Heart right ventricle (tissue), 16 donors: Measurements from ENCODE around the gene ASH1L. TPM values are rescaled to one million over a fixed set of nuclear protein-coding genes. Genes with fewer than 3 reads are reported as not detected.

ENCODE experiments used
- ATAC-seq, 8 donors: fragments of 200-7000 bp; cut with Tn5 transposase; one replicate each; pipeline ENCODE4 v1.9.1; 2020; ENCODE audit warnings: mild to moderate bottlenecking in 8 of 8, moderate library complexity in 8 of 8, moderate number of reproducible peaks in 1 of 8
- DNase-seq, 2 donors: peaks; one replicate each; pipeline ENCODE4 v3.0.0-alpha.2; 2020
- H3K27ac ChIP-seq, 10 donors: fragments of 200-600 bp; sonication (generic) in 2 of 10; one replicate each; pipeline versions ENCODE4 v1.5.0 to v1.8.0; 2020 to 2022; ENCODE audit warnings: mild to moderate bottlenecking in 3 of 10
- H3K27me3 ChIP-seq, 7 donors: fragments of 200-600 bp; one replicate each; pipeline ENCODE4 v1.8.0; 2021 to 2022; ENCODE audit warnings: mild to moderate bottlenecking in 2 of 7
- H3K36me3 ChIP-seq, 9 donors: fragments of 200-600 bp; sonication (generic) in 1 of 9; one replicate each; pipeline versions ENCODE4 v1.5.0 to v1.8.0; 2020 to 2022; ENCODE audit warnings: mild to moderate bottlenecking in 2 of 9
- H3K4me1 ChIP-seq, 9 donors: fragments of 200-600 bp; sonication (generic) in 1 of 9; one replicate each; pipeline versions ENCODE4 v1.5.0 to v1.8.0; 2020 to 2022; ENCODE audit warnings: mild to moderate bottlenecking in 4 of 9
- H3K4me3 ChIP-seq, 10 donors: fragments of 200-600 bp; sonication (generic) in 2 of 10; one replicate each; pipeline versions ENCODE4 v1.5.0 to v1.8.0; 2020 to 2022; ENCODE audit warnings: mild to moderate bottlenecking in 7 of 10, moderate library complexity in 2 of 10
- H3K9me3 ChIP-seq, 11 donors: fragments of 200-600 bp in 10 of 11; sonication (generic) in 2 of 11; one replicate each; pipeline versions ENCODE4 v1.5.0 to v1.8.0; 2013 to 2022; ENCODE audit warnings: mild to moderate bottlenecking in 2 of 11, control low read depth in 1 of 11, moderate library complexity in 1 of 11
- WGBS, 2 donors: extraction: QIAGEN DNeasy Blood & Tissue Kit; methylation state at CpG; one replicate each; pipeline ENCODE4 v1.1.7; 2013; ENCODE audit warnings: inconsistent platforms in 1 of 2; 5-methylcytosine and 5-hydroxymethylcytosine counted together
- intact Hi-C, 10 donors: fragments of 100-400 bp; cut with DNase I; formaldehyde crosslinking; loops; one replicate each; pipeline versions ENCODE4 v1.11.1 to v1.14.2; 2022
- polyA plus RNA-seq, 2 donors: library from polyadenylated mRNA; stranded (reverse); fragments of 200-250 nt; gene quantifications; one replicate each; pipeline ENCODE4 v1.2.3, GENCODE V29; 2013
- total RNA-seq, 10 donors: library from RNA; stranded (reverse); fragmentation: NEBNext Ultra II Directional in 3 of 10; extraction: Animal tissue kit (Norgen Biotek cat#: 25700) in 3 of 10; gene quantifications; one replicate each; pipeline versions ENCODE4 v1.2.1 to v1.2.4, GENCODE V29; 2021 to 2023
- TF ChIP-seq, protein P1 (sequence below), 9 donors: fragments of 200-600 bp; sonication (generic) in 2 of 9; IDR thresholded peaks; one replicate each; pipeline versions ENCODE4 v1.5.0 to v1.8.0; 2021 to 2022; ENCODE audit warnings: antibody characterized with exemption in 9 of 9, mild to moderate bottlenecking in 5 of 9, moderate library complexity in 1 of 9
- donor health status: Arrhythmogenic right ventricular cardiomyopathy.
- donor health status: ischemic (EF 13 %, LVEDD 7.1; RV severe dilation, severe dysfunction).
- donor health status: healthy with polysubstance abuse.
- donor health status: DM: no; HTN: yes; CAD: no.
- donor health status: DM: no; HTN: no; CAD: no.
- donor health status: ischemic (EF 25% LVEDD 6.9; RV normal size, moderate dysfunction).
- donor health status: ischemic (EF 25% LVEDD 5.7; RV mildly dilated, moderate dysfunction).
- donor health status: healthy.
- donor health status: DM: yes; HTN: yes; CAD: no.
- donor health status: Ischemic cardiomyopathy.
- donor health status: ischemic (EF 35%, LVEDD 5.7; RV mildly dilated, moderate dysfunction).
- donor health status: nonischemic (EF 11% LVEDD 7.7; RV severe dilation, severe dysfunction).
- donor health status: DM: yes; HTN: yes; CAD: no.
- donor health status: PGD.
- donor health status: ischemic (EF 29% LVEDD 5.4; RV normal size, mild dysfunction).
- donor health status: nonischemic (EF 23%, LVEDD 6.1; RV moderate dilation, normal function).

The ASH1L gene
- total and polyA plus RNA-seq, 12 donors = 5.1 to 56.8 (median 47.3) TPM

DNA sequence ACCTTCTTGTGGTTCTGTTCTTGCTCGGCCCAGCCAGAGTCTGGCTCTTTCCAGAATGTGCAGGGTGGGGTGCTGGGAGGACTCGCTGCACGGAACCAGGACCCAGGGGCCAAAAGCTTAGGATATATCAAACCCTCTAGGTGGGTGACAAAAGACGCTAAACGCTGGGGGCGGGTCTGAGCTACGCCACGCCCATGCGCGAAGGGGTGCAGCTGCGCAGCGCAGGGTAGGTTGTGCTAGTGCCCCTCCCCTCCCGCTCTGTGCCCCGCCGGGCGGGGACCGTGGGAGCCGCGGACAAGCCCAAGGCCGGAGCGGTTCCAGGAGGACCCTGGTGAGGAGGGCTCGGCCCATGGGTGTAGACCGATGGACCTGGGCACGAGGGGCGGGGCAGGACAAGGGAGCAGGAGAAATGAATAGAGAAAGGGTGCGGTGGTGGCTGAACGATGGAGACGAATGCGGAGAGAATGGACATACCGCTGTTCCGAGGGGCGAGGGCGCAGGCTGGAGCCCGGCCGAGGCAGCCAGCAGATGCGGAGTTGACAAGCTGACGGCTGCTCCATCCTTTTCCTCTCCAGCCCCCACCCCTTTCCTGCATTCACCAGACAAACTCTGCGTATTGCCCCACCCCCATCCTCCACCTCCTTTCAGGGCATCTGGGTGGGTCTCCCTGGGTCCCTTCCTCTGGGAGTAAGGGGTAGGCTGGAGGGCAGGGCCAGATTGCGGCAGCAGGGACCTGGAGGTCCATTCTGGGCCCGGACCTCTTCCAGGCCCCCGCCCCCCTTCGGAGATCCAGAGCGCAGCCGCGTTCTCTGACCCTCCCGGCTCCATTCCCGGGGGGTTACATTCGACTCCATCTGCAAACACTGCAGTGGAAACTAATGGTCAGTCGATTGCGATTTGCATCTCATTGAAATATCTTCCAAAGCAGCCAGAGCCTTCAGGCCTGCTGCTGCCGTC is 241.7 kb downstream of the ASH1L start, which contains the start of gene RUSC1:
RUSC1 (plus strand) TSS at position 234 of the 957 bp plus-strand sequence. CDS start 880 bp downstream, outside the sequence.
- intact Hi-C loops = loop anchor here (2.0 to 5.0 kb wide), 5 partner anchors 44 to 271 kb away; partner anchors contain the start of genes HCN3 (in 5 of the 10), MTX1 (in 2 of the 10) and THBS3 (in 2 of the 10)
- Histone ChIP-seq H3K4me1 (peaks cover 7 to 48% (median 40%) of the 10 kb centered on the region in 9 donors), H3K4me3 (peak within 1 kb of the TSS; percentile 54 to 87 (median 78)), H3K27me3 (no peaks in the 10 kb centered on the region), H3K27ac (peak within 1 kb of the TSS; percentile 61 to 98 (median 97)), H3K36me3 (peaks cover 0 to 45% (median 2%) of the 10 kb centered on the region in 9 donors), H3K9me3 (no peaks in the 10 kb centered on the region)
- WGBS, 2 donors = 10 to 12% methylated on average over 50 to 51 of the region's 51 CpGs
- DNase-seq = peak; percentile 88
- peak; percentile 32 to 56 (median 48) for ATAC-seq
- TF ChIP-seq, protein P1, sequence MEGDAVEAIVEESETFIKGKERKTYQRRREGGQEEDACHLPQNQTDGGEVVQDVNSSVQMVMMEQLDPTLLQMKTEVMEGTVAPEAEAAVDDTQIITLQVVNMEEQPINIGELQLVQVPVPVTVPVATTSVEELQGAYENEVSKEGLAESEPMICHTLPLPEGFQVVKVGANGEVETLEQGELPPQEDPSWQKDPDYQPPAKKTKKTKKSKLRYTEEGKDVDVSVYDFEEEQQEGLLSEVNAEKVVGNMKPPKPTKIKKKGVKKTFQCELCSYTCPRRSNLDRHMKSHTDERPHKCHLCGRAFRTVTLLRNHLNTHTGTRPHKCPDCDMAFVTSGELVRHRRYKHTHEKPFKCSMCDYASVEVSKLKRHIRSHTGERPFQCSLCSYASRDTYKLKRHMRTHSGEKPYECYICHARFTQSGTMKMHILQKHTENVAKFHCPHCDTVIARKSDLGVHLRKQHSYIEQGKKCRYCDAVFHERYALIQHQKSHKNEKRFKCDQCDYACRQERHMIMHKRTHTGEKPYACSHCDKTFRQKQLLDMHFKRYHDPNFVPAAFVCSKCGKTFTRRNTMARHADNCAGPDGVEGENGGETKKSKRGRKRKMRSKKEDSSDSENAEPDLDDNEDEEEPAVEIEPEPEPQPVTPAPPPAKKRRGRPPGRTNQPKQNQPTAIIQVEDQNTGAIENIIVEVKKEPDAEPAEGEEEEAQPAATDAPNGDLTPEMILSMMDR (IDR thresholded peaks at IDR 0.05) = peak in 1 of 9 donors; percentile 5

DNA sequence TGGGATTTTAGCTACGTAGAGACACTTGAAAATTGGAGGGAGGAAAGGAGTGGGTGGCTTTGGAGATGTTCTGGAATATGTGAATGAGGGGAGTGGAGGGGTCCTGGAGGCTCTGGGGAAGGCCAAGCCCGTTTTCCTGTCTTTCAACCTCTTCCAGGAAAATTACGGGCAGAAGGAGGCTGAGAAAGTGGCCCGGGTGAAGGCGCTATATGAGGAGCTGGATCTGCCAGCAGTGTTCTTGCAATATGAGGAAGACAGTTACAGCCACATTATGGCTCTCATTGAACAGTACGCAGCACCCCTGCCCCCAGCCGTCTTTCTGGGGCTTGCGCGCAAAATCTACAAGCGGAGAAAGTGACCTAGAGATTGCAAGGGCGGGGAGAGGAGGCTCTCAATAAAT is 242.4 kb downstream of the ASH1L start:
- TF ChIP-seq, protein P1 (IDR thresholded peaks at IDR 0.05) = no peak
- DNase-seq = no peak
- H3K27me3 ChIP-seq = no peaks in the 10 kb centered on the region
- no peak for ATAC-seq
- no peaks in the 10 kb centered on the region for H3K9me3 ChIP-seq
- peaks cover 0 to 45% (median under 1%) of the 10 kb centered on the region in 9 donors for H3K36me3 ChIP-seq
- peaks cover 7 to 42% (median 35%) of the 10 kb centered on the region in 9 donors for H3K4me1 ChIP-seq
- H3K4me3 ChIP-seq = peak overlapping the region; percentile 54 to 87 (median 78)
- peak overlapping the region in 9 of 10 donors; percentile 69 to 98 (median 97) for H3K27ac ChIP-seq
- WGBS, 2 donors = 34 to 38% methylated on average over 11 of the region's 11 CpGs
- intact Hi-C loops = loop anchor here (2.0 to 5.0 kb wide), 5 partner anchors 43 to 272 kb away; partner anchors contain the start of genes HCN3 (in 5 of the 10), MTX1 (in 2 of the 10) and THBS3 (in 2 of the 10)

DNA sequence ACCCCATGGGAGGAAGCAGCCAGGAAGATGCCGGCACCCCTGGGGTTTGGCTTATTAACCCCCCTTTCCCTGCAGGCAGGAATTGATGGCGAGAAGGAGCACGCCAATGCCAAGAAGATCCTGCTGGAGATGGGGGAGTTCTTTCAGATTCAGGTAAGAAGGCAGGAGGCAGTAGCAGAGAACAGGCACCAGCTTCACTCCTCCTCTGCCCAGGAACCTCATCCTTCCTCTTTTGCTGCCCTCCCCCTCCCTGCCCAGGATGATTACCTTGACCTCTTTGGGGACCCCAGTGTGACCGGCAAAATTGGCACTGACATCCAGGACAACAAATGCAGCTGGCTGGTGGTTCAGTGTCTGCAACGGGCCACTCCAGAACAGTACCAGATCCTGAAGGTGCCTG is 243.1 kb downstream of the ASH1L start:
- peaks cover 0 to 52% (median 6%) of the 10 kb centered on the region in 9 donors for H3K36me3 ChIP-seq
- no peaks in the 10 kb centered on the region for H3K27me3 ChIP-seq
- DNase-seq = no peak
- no peak overlapping the region for H3K4me3 ChIP-seq
- H3K9me3 ChIP-seq = no peaks in the 10 kb centered on the region
- peaks cover 7 to 37% (median 31%) of the 10 kb centered on the region in 9 donors for H3K4me1 ChIP-seq
- peak overlapping the region in 1 of 10 donors; percentile 98 for H3K27ac ChIP-seq
- WGBS, 2 donors = 77% methylated on average over 5 of the region's 5 CpGs
- ATAC-seq = no peak
- TF ChIP-seq, protein P1 (IDR thresholded peaks at IDR 0.05) = no peak
- intact Hi-C loops = no loop called here

DNA sequence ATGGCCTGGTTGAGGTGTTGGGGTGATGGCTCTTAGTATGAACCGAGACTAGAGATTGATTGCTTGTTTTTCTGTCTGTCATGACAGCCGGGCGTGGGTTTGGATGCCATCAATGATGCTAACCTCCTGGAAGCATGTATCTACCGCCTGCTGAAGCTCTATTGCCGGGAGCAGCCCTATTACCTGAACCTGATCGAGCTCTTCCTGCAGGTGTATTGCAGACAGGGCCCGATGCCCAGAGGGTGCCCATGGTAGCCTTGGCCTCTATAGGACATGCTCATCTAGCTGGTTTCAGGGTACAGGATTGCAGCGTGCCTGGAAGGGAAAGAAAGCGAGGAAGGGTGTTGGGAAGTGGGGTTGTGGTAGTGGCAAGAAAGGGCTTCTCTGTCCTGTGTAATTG is 244.5 kb downstream of the ASH1L start:
- Histone ChIP-seq H3K27ac (no peak overlapping the region), H3K9me3 (no peaks in the 10 kb centered on the region), H3K36me3 (peaks cover 0 to 66% (median 6%) of the 10 kb centered on the region in 9 donors), H3K27me3 (no peaks in the 10 kb centered on the region), H3K4me3 (no peak overlapping the region), H3K4me1 (peaks cover 7 to 37% (median 31%) of the 10 kb centered on the region in 9 donors)
- DNase-seq (no peak), ATAC-seq (no peak)
- 95 to 96% methylated on average over 9 of the region's 9 CpGs for WGBS, 2 donors
- intact Hi-C loops = no loop called here
- TF ChIP-seq, protein P1 (IDR thresholded peaks at IDR 0.05) = no peak
